ENCODE measurements around the gene C10orf67.

GRCh38 chr10:23192712-23193434 lies 151.7 kb downstream of the C10orf67 start:
- TF ChIP-seq CTCF (conservative IDR thresholded peaks at IDR 0.05; ENCODE audit: low read length), result no peak
- no peak for TF ChIP-seq EZH2phosphoT487 (IDR thresholded peaks at IDR 0.05; ENCODE audit: borderline replicate concordance, low read depth, low read length)

Data from OCI-LY7 (cell line).